Measurements from ENCODE around the gene METTL9. TPM values are rescaled to one million over a fixed set of nuclear protein-coding genes. Genes with fewer than 3 reads are reported as not detected.

METTL9 gene
- total RNA-seq, 1 donor from 2014 or later, result 58.8 TPM

DNA sequence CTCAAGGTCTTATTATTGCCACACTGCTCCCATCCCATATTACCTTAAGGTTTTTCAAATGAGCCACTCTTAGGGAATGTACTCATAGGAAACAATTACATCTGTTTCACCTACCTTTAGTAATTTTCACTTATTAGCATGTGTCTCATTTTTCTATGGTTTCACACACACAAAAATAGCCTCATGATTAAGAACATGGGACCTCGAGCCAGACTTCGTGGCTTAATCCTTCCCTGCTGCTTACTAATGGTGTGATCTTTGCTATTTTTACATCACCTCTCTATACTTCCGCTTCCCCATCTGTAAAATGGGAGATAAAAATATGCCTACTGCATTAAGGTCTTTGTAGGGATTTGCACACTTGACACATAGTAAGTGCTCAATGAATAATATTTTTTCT lies 102.9 kb downstream of the METTL9 start:
- Mint-ChIP-seq H3K4me3 (no peak overlapping the region), H3K27ac (no peak overlapping the region), H3K27me3 (ENCODE audit: insufficient read depth) (peaks cover 7% of the 10 kb centered on the region), H3K9me3 (no peaks in the 10 kb centered on the region), H3K4me1 (ENCODE audit: low read depth) (no peaks in the 10 kb centered on the region), H3K36me3 (ENCODE audit: low read depth) (no peaks in the 10 kb centered on the region)
- intact Hi-C loops (cut with micrococcal nuclease), result loop anchor here (10.0 kb wide), 1 partner anchor 1363 kb away; no protein-coding TSS in a partner anchor
- DNase-seq (ENCODE audit: low spot score), result no peak

DNA sequence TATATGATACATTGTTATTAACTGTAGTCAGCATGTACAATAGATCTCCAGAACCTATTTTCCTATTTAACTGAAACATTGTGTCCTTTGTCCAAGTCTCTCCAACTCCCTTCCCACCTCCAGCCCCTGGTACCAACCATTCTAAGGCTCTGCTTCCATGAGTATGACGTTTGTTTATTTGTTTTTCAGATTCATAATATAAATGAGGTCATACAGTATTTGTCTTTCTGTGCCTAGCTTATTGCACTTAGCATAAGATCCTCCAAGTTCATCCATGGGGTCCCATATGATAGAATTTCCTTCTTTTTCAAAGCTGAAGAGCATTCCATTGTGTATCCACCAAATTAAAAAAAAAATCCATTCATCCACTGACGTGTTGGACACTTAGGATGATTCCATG lies 103.8 kb downstream of the METTL9 start:
- no peak for DNase-seq (ENCODE audit: low spot score)
- Mint-ChIP-seq H3K36me3 (ENCODE audit: low read depth) (no peaks in the 10 kb centered on the region), H3K4me1 (ENCODE audit: low read depth) (peaks cover under 1% of the 10 kb centered on the region), H3K27ac (no peak overlapping the region), H3K4me3 (no peak overlapping the region), H3K9me3 (no peaks in the 10 kb centered on the region), H3K27me3 (ENCODE audit: insufficient read depth) (peaks cover 9% of the 10 kb centered on the region)
- intact Hi-C loops (cut with micrococcal nuclease), result loop anchor here (10.0 kb wide), 1 partner anchor 1362 kb away; no protein-coding TSS in a partner anchor

DNA sequence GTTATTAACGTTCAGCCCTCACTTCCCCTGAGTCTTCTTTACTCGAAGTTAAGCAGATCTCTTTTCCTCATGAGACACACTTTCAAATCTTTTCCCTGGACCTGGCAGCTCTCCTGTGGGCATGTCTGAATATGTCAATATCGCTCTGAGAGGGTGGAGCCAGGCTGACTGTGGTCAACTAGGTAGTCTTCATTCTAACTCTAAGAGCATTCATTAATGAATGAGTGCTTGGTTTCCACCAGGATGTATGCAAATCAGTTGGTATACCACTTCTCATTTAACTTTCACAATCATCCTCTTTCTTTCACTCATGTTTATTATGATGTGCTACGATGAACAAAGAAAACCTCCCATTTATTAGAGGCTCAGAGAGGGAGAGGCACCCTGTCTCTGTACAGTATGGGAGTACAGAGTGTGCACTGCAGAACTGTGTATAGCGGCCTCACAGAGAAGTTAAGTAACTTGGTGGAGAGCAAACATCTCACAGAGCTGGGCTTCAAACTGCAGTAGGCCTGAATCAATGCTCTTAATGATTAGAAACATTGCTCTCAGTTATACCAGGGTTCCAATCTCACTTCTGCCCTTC lies 104.3 kb downstream of the METTL9 start:
- DNase-seq (ENCODE audit: low spot score), result no peak
- intact Hi-C loops (cut with micrococcal nuclease), result loop anchor here (10.0 kb wide), 1 partner anchor 1361 kb away; no protein-coding TSS in a partner anchor
- Mint-ChIP-seq H3K4me1 (ENCODE audit: low read depth) (peaks cover 5% of the 10 kb centered on the region), H3K4me3 (no peak overlapping the region), H3K27ac (no peak overlapping the region), H3K36me3 (ENCODE audit: low read depth) (no peaks in the 10 kb centered on the region), H3K9me3 (no peaks in the 10 kb centered on the region), H3K27me3 (ENCODE audit: insufficient read depth) (peaks cover 9% of the 10 kb centered on the region)

DNA sequence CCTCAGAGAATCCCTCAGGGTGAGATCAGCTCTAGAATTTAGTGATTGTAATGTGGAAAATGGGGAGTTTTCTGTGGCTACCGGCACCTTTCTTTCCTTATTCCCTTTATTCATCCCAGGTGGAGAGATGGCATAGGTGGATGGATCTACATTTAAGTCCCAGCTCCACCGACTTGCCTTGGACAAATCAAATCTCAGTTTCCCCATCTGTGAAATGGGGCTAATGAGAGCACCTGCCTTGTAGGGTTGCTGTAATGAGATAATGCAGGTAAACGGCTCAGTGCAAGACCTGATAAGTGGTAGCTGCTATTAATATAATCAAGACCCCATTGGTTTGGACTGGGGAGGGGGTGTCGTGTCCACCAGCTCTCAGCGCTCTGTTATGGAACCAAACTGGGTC lies 104.9 kb downstream of the METTL9 start:
- H3K27me3 Mint-ChIP-seq (ENCODE audit: insufficient read depth), result peaks cover 9% of the 10 kb centered on the region
- H3K36me3 Mint-ChIP-seq (ENCODE audit: low read depth), result no peaks in the 10 kb centered on the region
- intact Hi-C loops (cut with micrococcal nuclease), result loop anchor here (10.0 kb wide), 1 partner anchor 1361 kb away; no protein-coding TSS in a partner anchor
- H3K4me3 Mint-ChIP-seq, result no peak overlapping the region
- DNase-seq (ENCODE audit: low spot score), result no peak
- peaks cover 7% of the 10 kb centered on the region for H3K4me1 Mint-ChIP-seq (ENCODE audit: low read depth)
- no peaks in the 10 kb centered on the region for H3K9me3 Mint-ChIP-seq
- no peak overlapping the region for H3K27ac Mint-ChIP-seq

DNA sequence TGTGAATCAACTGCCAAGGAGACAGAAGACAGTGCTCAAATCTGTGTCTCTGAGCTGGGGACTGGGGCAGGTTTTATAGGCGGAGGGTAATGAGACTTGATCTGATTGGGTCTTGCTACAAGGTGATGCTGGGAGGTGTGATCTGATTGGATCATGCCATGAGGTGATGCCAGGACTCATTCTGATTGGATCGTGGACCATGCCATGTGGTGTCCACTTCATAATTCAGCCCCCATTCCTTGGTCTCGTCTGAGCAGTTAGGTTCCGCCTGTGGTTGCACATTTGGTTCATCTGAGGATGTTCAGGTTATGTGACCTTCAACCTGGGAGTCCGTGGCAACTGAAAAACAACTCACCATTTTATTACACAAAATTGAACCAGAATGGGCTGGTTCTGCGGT lies 105.4 kb downstream of the METTL9 start:
- no peak for DNase-seq (ENCODE audit: low spot score)
- Mint-ChIP-seq H3K27me3 (ENCODE audit: insufficient read depth) (peaks cover 9% of the 10 kb centered on the region), H3K36me3 (ENCODE audit: low read depth) (no peaks in the 10 kb centered on the region), H3K4me1 (ENCODE audit: low read depth) (peaks cover 7% of the 10 kb centered on the region), H3K4me3 (no peak overlapping the region), H3K27ac (no peak overlapping the region), H3K9me3 (no peaks in the 10 kb centered on the region)
- intact Hi-C loops (cut with micrococcal nuclease), result loop anchor here (5.0 to 10.0 kb wide), 2 partner anchors 107 to 1360 kb away; partner anchors contain the start of gene METTL9

Other genes starting within 250 kb of the METTL9 start
- not detected in 2 replicates for gene IGSF6, start 53.0 kb downstream of the METTL9 start, total RNA-seq
- gene OTOA, start 64.4 kb downstream of the METTL9 start, total RNA-seq, result 0.10 TPM in 1 of 2 replicates, not detected in the other

All from activated T-helper 1 cell treated with anti-CD3 and anti-CD28 coated beads, Interleukin-12 subunit alpha, Interleukin-12 subunit beta, Interleukin-2, Interleukin-4 antibody, amounts not matched to agents 30 ng/mL and 10 ng/mL and 1 ng/mL, durations not matched to agents 14 hours and 24 hours and 36 hours (primary cell).